ENCODE results near the gene ACOX2. TPM values are rescaled to one million over a fixed set of nuclear protein-coding genes. Genes with fewer than 3 reads are reported as not detected.

ACOX2 gene
- total and polyA plus RNA-seq, 4 donors: 74.3 to 214 (median 141) TPM

- no peak for TF ChIP-seq CTCF (IDR thresholded peaks at IDR 0.05; ENCODE audit: low read depth, low read length, missing input control)
These were observed 29.5 kb downstream of the ACOX2 start (continued) for GRCh38 chr3:58507356-58508078.

GRCh38 chr3:58502872-58503271 is 34.1 kb downstream of the ACOX2 start:
- DNase-seq (ENCODE audit: low spot score): no peak
- peaks cover 0 to 5% (median 0%) of the 10 kb centered on the region in 4 donors for H3K4me1 ChIP-seq (ENCODE audit: control insufficient read depth in 4 of 4, insufficient read depth in 4 of 4, low read length in 3 of 4)
- H3K4me3 ChIP-seq (ENCODE audit: low read depth in 1 of 3, low read length in 3 of 3): no peak overlapping the region
- H3K27ac ChIP-seq (ENCODE audit: low read depth in 1 of 2, low read length in 2 of 2): no peak overlapping the region
- TF ChIP-seq TAF1 (conservative IDR thresholded peaks at IDR 0.05): no peak
- no peak for TF ChIP-seq SP1 (IDR thresholded peaks at IDR 0.05)
- TF ChIP-seq HNF4A (conservative IDR thresholded peaks at IDR 0.05): no peak
- TF ChIP-seq FOXA1 (IDR thresholded peaks at IDR 0.05): no peak
- no peak for TF ChIP-seq GABPA (IDR thresholded peaks at IDR 0.05 in 1 of 2, conservative IDR thresholded peaks at IDR 0.05 in 1 of 2)
- no peak for TF ChIP-seq EGR1 (IDR thresholded peaks at IDR 0.05; ENCODE audit: low read depth in 2 of 2)
- TF ChIP-seq JUND (IDR thresholded peaks at IDR 0.05): no peak
- no peak for TF ChIP-seq FOXA2 (IDR thresholded peaks at IDR 0.05)
- TF ChIP-seq CTCF (IDR thresholded peaks at IDR 0.05; ENCODE audit: low read depth, low read length, missing input control): no peak
- TF ChIP-seq RAD21 (IDR thresholded peaks at IDR 0.05): no peak
- no peaks in the 10 kb centered on the region for H3K9me3 ChIP-seq (ENCODE audit: control insufficient read depth in 4 of 4, low read length in 3 of 4)
- no peak overlapping the region for H3K9ac ChIP-seq (ENCODE audit: low read depth in 1 of 2, low read length in 2 of 2)
- H3K27me3 ChIP-seq (ENCODE audit: control insufficient read depth in 4 of 4, insufficient read depth in 4 of 4, low read length in 3 of 4): no peaks in the 10 kb centered on the region
- H3K36me3 ChIP-seq (ENCODE audit: control insufficient read depth in 4 of 4, insufficient read depth in 3 of 4, low read depth in 1 of 4, low read length in 3 of 4): peaks cover 1 to 56% (median 26%) of the 10 kb centered on the region in 4 donors
- WGBS: 51% methylated on average over 1 of the region's 1 CpG

- peaks cover 0 to 44% (median 34%) of the 10 kb centered on the region in 4 donors for H3K4me1 ChIP-seq (ENCODE audit: control insufficient read depth in 4 of 4, insufficient read depth in 4 of 4, low read length in 3 of 4)
- DNase-seq (ENCODE audit: low spot score): no peak
- WGBS: 30% methylated on average over 1 of the region's 1 CpG
- no peaks in the 10 kb centered on the region for H3K9me3 ChIP-seq (ENCODE audit: control insufficient read depth in 4 of 4, low read length in 3 of 4)
- TF ChIP-seq HNF4G (IDR thresholded peaks at IDR 0.05): no peak
- no peak for TF ChIP-seq CTCF (IDR thresholded peaks at IDR 0.05; ENCODE audit: low read depth, low read length, missing input control)
- TF ChIP-seq EGR1 (IDR thresholded peaks at IDR 0.05; ENCODE audit: low read depth in 2 of 2): no peak
- TF ChIP-seq RAD21 (IDR thresholded peaks at IDR 0.05): no peak
- no peak for TF ChIP-seq FOXA2 (IDR thresholded peaks at IDR 0.05)
- no peak for TF ChIP-seq HNF4A (conservative IDR thresholded peaks at IDR 0.05)
- TF ChIP-seq MAX (IDR thresholded peaks at IDR 0.05): no peak
- TF ChIP-seq FOXA1 (IDR thresholded peaks at IDR 0.05): no peak
- TF ChIP-seq ZBTB33 (IDR thresholded peaks at IDR 0.05): no peak
- TF ChIP-seq TAF1 (conservative IDR thresholded peaks at IDR 0.05): no peak
- no peak for TF ChIP-seq JUND (IDR thresholded peaks at IDR 0.05)
- TF ChIP-seq NR2F2 (IDR thresholded peaks at IDR 0.05): no peak
- no peak for TF ChIP-seq ATF3 (IDR thresholded peaks at IDR 0.05)
- no peak for TF ChIP-seq REST (IDR thresholded peaks at IDR 0.05)
- no peak overlapping the region for H3K9ac ChIP-seq (ENCODE audit: low read depth in 1 of 2, low read length in 2 of 2)
- H3K36me3 ChIP-seq (ENCODE audit: control insufficient read depth in 4 of 4, insufficient read depth in 3 of 4, low read depth in 1 of 4, low read length in 3 of 4): peaks cover 1 to 13% (median 8%) of the 10 kb centered on the region in 4 donors
- no peaks in the 10 kb centered on the region for H3K27me3 ChIP-seq (ENCODE audit: control insufficient read depth in 4 of 4, insufficient read depth in 4 of 4, low read length in 3 of 4)
- H3K4me3 ChIP-seq (ENCODE audit: low read depth in 1 of 3, low read length in 3 of 3): no peak overlapping the region
- no peak overlapping the region for H3K27ac ChIP-seq (ENCODE audit: low read depth in 1 of 2, low read length in 2 of 2)
These were observed 39.9 kb downstream of the ACOX2 start for GRCh38 chr3:58497097-58497496.
